AG08395 (cell line): Measurements from ENCODE around the gene COX7A2L.

Experiments
- DNase-seq: peaks from one replicate; pipeline ENCODE4 v3.0.0; 2012; ENCODE audit warnings: mixed read lengths, low spot score

The COX7A2L gene

GRCh38 chr2:42317486-42317885, 43.5 kb downstream of the COX7A2L start:
- DNase-seq: no peak

GRCh38 chr2:42316910-42317309, 44.1 kb downstream of the COX7A2L start:
- DNase-seq: no peak

- DNase-seq: no peak
Measured at GRCh38 chr2:42315844-42316470, 45.1 kb downstream of the COX7A2L start.

- DNase-seq: peak; percentile 86
Measured at GRCh38 chr2:42314892-42315468, 46.0 kb downstream of the COX7A2L start.

GRCh38 chr2:42312106-42312505, 48.9 kb downstream of the COX7A2L start:
- no peak for DNase-seq

- no peak for DNase-seq
Measured at GRCh38 chr2:42310007-42310515, 51.0 kb downstream of the COX7A2L start.

GRCh38 chr2:42309366-42309765, 51.7 kb downstream of the COX7A2L start:
- DNase-seq: no peak

GRCh38 chr2:42307180-42307579, 53.8 kb downstream of the COX7A2L start:
- DNase-seq: no peak

- DNase-seq: no peak
Measured at GRCh38 chr2:42304059-42304713, 56.8 kb downstream of the COX7A2L start.

- DNase-seq: no peak
Measured at GRCh38 chr2:42303252-42303651, 57.8 kb downstream of the COX7A2L start.

GRCh38 chr2:42300527-42300926, 60.5 kb downstream of the COX7A2L start:
- DNase-seq: no peak
